Activated B cell treated with CpG ODN at 0.5 μM for 24 hours (primary cell): ENCODE measurements around the gene WBP11. TPM values are rescaled to one million over a fixed set of nuclear protein-coding genes. Genes with fewer than 3 reads are reported as not detected.

ENCODE experiments used
- ATAC-seq: fragments of 200-7000 bp; cut with Tn5 transposase; one replicate; pipeline ENCODE4 v1.10.0; 2021; ENCODE audit warnings: low read depth, mild to moderate bottlenecking, moderate library complexity
- CTCF ChIA-PET: fragments of 350-600 bp; sonication (Branson Sonifier 250); formaldehyde crosslinking; loops from one replicate; lab custom pipeline; 2021; ENCODE audit warnings: antibody characterized with exemption; lab: Charles Lee
- POLR2A ChIA-PET: fragments of 350-600 bp; sonication (Branson Sonifier 250); formaldehyde crosslinking; loops from one replicate; lab custom pipeline; 2021; ENCODE audit warnings: antibody characterized with exemption; lab: Charles Lee
- DNase-seq: peaks from one replicate; pipeline ENCODE4 v3.0.0; 2022
- H3K27ac Mint-ChIP-seq: one replicate; pipeline ENCODE4 v1.8.0; 2020; ENCODE audit warnings: mixed read lengths
- H3K27me3 Mint-ChIP-seq: one replicate; pipeline ENCODE4 v1.8.0; 2021; ENCODE audit warnings: mixed read lengths
- H3K36me3 Mint-ChIP-seq: one replicate; pipeline ENCODE4 v1.8.0; 2021; ENCODE audit warnings: low read depth, mixed read lengths
- H3K4me1 Mint-ChIP-seq: one replicate; pipeline ENCODE4 v1.8.0; 2021; ENCODE audit warnings: mixed read lengths
- H3K4me3 Mint-ChIP-seq: one replicate; pipeline ENCODE4 v1.8.0; 2020; ENCODE audit warnings: mild to moderate bottlenecking, mixed read lengths
- H3K9me3 Mint-ChIP-seq: one replicate; pipeline ENCODE4 v1.8.0; 2020; ENCODE audit warnings: mixed read lengths
- intact Hi-C: fragments of 100-400 bp; cut with micrococcal nuclease; formaldehyde crosslinking; loops from one replicate; pipeline ENCODE4 v1.15.1; 2024
- total RNA-seq: library from RNA; stranded (reverse); gene quantifications from 2 replicates; pipeline ENCODE4 v1.2.3, GENCODE V29; 2022
- TF ChIP-seq, protein P1 (sequence below): fragments of 200-600 bp; IDR thresholded peaks from one replicate; pipeline ENCODE4 v1.8.0; 2022; ENCODE audit warnings: antibody characterized with exemption, mild to moderate bottlenecking

WBP11 gene
- total RNA-seq, 1 donor from 2014 or later, result 89.4 TPM

DNA sequence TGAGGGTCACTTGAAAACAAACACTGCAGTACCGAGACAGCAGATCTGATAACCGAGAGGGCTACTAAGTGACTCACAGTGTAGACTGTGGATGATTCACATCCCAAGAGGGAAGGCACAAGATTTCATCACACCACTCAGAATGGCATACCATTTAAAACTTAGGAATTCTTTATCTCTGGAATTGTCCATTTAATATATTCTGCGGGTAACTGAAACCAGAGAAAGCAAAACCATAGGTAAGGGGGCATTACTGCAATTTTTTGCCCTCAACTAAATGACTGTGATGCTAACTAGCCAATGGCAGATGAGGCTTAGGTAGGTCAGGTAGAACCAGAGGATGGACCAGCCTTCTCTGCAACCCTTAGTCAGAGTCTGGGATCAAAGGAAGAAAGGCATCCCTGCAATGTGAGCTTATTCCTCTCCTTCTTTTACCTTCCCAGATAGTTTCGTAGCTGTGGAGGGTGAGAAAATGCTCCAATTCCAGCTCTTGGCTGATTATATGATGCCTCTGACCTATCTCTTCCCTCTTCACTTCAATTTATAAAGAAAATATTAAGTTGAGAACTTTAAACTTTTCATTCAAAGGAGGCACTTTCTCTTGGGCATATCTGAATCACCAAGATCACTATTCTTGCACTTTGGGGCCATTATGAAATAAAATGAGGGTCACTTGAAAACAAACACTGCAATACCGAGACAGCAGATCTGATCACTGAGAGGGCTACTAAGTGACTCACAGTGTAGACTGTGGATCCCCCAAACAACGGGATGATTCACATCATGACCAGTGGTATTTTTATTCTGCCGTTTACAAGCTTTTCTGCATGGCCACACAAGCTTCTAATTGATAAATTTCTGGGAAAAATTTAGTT lies 33.3 kb upstream of the WBP11 start:
- ChIA-PET CTCF (no interaction called here), POLR2A (no interaction called here)
- H3K4me3 Mint-ChIP-seq, result no peak overlapping the region
- H3K4me1 Mint-ChIP-seq, result peaks cover 4% of the 10 kb centered on the region
- no peaks in the 10 kb centered on the region for H3K36me3 Mint-ChIP-seq
- DNase-seq (no peak), ATAC-seq (no peak)
- TF ChIP-seq, protein P1, sequence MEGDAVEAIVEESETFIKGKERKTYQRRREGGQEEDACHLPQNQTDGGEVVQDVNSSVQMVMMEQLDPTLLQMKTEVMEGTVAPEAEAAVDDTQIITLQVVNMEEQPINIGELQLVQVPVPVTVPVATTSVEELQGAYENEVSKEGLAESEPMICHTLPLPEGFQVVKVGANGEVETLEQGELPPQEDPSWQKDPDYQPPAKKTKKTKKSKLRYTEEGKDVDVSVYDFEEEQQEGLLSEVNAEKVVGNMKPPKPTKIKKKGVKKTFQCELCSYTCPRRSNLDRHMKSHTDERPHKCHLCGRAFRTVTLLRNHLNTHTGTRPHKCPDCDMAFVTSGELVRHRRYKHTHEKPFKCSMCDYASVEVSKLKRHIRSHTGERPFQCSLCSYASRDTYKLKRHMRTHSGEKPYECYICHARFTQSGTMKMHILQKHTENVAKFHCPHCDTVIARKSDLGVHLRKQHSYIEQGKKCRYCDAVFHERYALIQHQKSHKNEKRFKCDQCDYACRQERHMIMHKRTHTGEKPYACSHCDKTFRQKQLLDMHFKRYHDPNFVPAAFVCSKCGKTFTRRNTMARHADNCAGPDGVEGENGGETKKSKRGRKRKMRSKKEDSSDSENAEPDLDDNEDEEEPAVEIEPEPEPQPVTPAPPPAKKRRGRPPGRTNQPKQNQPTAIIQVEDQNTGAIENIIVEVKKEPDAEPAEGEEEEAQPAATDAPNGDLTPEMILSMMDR, result no peak
- no peak overlapping the region for H3K27ac Mint-ChIP-seq
- H3K27me3 Mint-ChIP-seq, result peaks cover 6% of the 10 kb centered on the region
- H3K9me3 Mint-ChIP-seq, result no peaks in the 10 kb centered on the region
- intact Hi-C loops, result no loop called here

DNA sequence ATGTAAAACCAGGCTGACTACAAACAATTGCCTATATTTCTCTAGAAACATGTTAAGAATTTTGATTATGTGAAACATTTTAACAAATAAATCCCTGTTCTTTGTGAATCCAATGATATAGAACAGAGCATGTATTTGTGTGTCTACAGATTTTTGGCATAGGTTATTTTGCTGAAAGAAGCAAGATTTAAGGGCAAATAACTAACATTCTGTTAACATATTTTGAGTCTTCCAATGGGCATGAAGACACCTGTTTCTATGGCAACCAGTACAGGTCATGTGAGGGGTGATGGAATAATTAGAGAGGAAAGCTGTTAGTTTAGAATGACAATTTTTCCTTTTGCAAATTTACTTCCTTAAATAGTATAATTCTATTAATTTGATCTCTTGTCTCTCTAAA lies 31.2 kb upstream of the WBP11 start:
- Mint-ChIP-seq H3K27ac (no peak overlapping the region), H3K4me1 (no peaks in the 10 kb centered on the region), H3K9me3 (no peaks in the 10 kb centered on the region), H3K27me3 (peaks cover 9% of the 10 kb centered on the region), H3K4me3 (no peak overlapping the region), H3K36me3 (no peaks in the 10 kb centered on the region)
- TF ChIP-seq, protein P1, result no peak
- no peak for DNase-seq
- ChIA-PET CTCF (no interaction called here), POLR2A (no interaction called here)
- ATAC-seq, result no peak
- intact Hi-C loops, result no loop called here

DNA sequence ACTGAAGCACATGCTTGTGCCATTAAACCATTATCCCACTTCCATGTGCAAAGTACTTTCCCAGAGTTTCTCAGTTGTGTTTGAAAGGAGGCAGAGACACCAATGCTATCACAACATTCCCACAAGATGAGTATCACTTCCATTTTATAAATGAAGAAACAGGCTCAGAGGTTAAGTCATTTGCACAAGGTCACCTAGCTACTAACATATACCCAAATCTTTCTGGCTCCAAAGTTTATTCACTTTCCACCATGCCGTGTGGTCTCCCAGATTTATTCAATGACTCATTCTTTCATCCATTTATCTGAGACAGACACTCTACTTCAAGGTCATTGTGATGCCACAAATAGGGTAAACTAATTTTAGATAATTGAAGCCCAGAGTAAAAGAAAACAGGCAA lies 30.7 kb upstream of the WBP11 start:
- TF ChIP-seq, protein P1, result no peak
- H3K9me3 Mint-ChIP-seq, result no peaks in the 10 kb centered on the region
- DNase-seq (no peak), ATAC-seq (no peak)
- no peak overlapping the region for H3K4me3 Mint-ChIP-seq
- H3K27me3 Mint-ChIP-seq, result peaks cover 9% of the 10 kb centered on the region
- ChIA-PET POLR2A (no interaction called here), CTCF (no interaction called here)
- H3K27ac Mint-ChIP-seq, result no peak overlapping the region
- intact Hi-C loops, result no loop called here
- H3K36me3 Mint-ChIP-seq, result no peaks in the 10 kb centered on the region
- no peaks in the 10 kb centered on the region for H3K4me1 Mint-ChIP-seq

DNA sequence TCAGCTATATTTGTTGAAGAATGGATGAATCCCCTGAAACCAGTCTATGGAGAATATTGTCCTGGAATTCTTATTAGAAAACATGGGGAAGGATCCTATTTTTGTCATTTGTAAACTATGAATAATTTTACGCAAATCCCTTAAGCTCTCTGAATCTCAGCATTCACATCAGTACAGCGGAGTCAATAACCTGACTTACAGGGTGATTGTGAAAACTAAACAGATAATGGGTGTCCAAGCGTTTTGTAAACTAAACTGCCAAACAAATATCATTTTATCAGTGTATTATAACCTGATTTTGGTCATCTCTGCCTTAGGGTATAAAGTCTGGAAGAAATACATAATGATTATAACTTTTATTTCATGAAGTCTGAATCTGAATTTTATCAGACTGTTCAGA lies 30.1 kb upstream of the WBP11 start:
- H3K27me3 Mint-ChIP-seq, result peaks cover 9% of the 10 kb centered on the region
- no peaks in the 10 kb centered on the region for H3K9me3 Mint-ChIP-seq
- ChIA-PET POLR2A (no interaction called here), CTCF (no interaction called here)
- no peaks in the 10 kb centered on the region for H3K4me1 Mint-ChIP-seq
- H3K4me3 Mint-ChIP-seq, result no peak overlapping the region
- no peak for ATAC-seq
- H3K36me3 Mint-ChIP-seq, result no peaks in the 10 kb centered on the region
- DNase-seq, result no peak
- TF ChIP-seq, protein P1, result no peak
- intact Hi-C loops, result no loop called here
- H3K27ac Mint-ChIP-seq, result no peak overlapping the region

DNA sequence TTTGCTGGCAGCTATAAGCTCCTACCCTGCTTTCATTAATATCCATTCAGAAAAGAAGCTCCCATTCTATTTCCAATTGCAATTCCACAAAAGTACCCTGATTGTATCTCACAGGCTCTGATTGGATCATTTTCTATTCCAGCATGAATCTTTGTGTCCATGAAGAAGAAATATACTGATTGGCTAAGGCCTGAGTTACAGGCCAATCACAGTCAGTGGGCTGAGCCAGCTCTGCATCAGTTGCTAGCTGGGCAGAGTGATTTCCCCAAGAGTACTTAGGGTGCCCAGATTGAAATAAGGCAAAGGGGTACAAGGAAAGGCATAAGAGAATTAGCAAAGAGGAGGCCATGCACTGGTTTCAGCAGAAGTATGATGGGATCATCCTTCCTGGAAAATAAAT lies 25.6 kb upstream of the WBP11 start:
- no peaks in the 10 kb centered on the region for H3K9me3 Mint-ChIP-seq
- no peak overlapping the region for H3K27ac Mint-ChIP-seq
- POLR2A ChIA-PET, result interaction anchor here (2.0 kb wide), 1 partner anchor 58 kb away, joined by 4 read pairs; a partner anchor contains a TSS
- no peak for DNase-seq
- CTCF ChIA-PET, result no interaction called here
- no peak overlapping the region for H3K4me3 Mint-ChIP-seq
- intact Hi-C loops, result no loop called here
- H3K27me3 Mint-ChIP-seq, result peaks cover 5% of the 10 kb centered on the region
- no peaks in the 10 kb centered on the region for H3K36me3 Mint-ChIP-seq
- peak; percentile 45 for ATAC-seq
- TF ChIP-seq, protein P1, result no peak
- no peaks in the 10 kb centered on the region for H3K4me1 Mint-ChIP-seq
